Erythroblast (primary cell): ENCODE results near the gene CERS6.

Experiments used
- GATA1 ChIP-seq: IDR thresholded peaks from 2 replicates; pipeline ENCODE4 v1.6.1; 2011; ENCODE audit warnings: low read depth, mild to moderate bottlenecking, control low read depth, low read length, moderate library complexity
- POLR2A ChIP-seq: IDR thresholded peaks from 2 replicates; pipeline ENCODE4 v1.6.1; 2011; ENCODE audit warnings: mild to moderate bottlenecking, low read length

GRCh38 chr2:168796090-168796577 lies 340.1 kb downstream of the CERS6 start:
- TF ChIP-seq POLR2A (no peak), GATA1 (no peak)
